PC-3 (cell line): ENCODE measurements around the gene BORCS8. TPM values are rescaled to one million over a fixed set of nuclear protein-coding genes. Genes with fewer than 3 reads are reported as not detected.

Source experiments
- ATAC-seq: fragments of 200-7000 bp; cut with Tn5 transposase; 2 replicates; pipeline ENCODE4 v1.9.1; 2020; ENCODE audit warnings: mild to moderate bottlenecking, moderate library complexity
- BruUV-seq: library from RNA; stranded (reverse); fragments of 400-500 nt; replicated peaks from 2 replicates; lab custom pipeline; 2021; lab: Mats Ljungman, UMichigan
- CTCF ChIA-PET: fragments of 300-600 bp; sonication (Branson Sonifier 250); formaldehyde crosslinking; loops from one replicate; lab custom pipeline; 2022; ENCODE audit warnings: antibody characterized with exemption; lab: Charles Lee
- POLR2A ChIA-PET: fragments of 300-600 bp; sonication (Branson Sonifier 250); formaldehyde crosslinking; loops from one replicate; lab custom pipeline; 2022; ENCODE audit warnings: antibody characterized with exemption; ENCODE audit not compliant: unreplicated experiment; lab: Charles Lee
- DNase-seq: peaks from one replicate; pipeline ENCODE4 v3.0.0-alpha.2; 2015
- H2AFZ ChIP-seq: fragments of 300-600 bp; sonication (generic); 2 replicates; pipeline ENCODE4 v1.6.0; 2016; ENCODE audit warnings: antibody characterized with exemption, low read length
- H3F3A ChIP-seq: fragments of 300-600 bp; sonication (generic); one replicate; pipeline ENCODE4 v1.6.0; 2017; ENCODE audit warnings: antibody characterized with exemption, low read length, control low read depth, mild to moderate bottlenecking; ENCODE audit not compliant: unreplicated experiment
- H3K27ac ChIP-seq: fragments of 300-600 bp; sonication (generic); 2 replicates; pipeline ENCODE4 v1.5.1; 2016; ENCODE audit warnings: mild to moderate bottlenecking, low read length
- H3K27me3 ChIP-seq: fragments of 300-600 bp; sonication (generic); 2 replicates; pipeline ENCODE4 v1.6.1; 2016; ENCODE audit warnings: low read length, mixed read lengths
- H3K36me3 ChIP-seq: fragments of 300-600 bp; sonication (generic); 2 replicates; pipeline ENCODE4 v1.6.1; 2016; ENCODE audit warnings: low read depth, mixed run types, low read length, mixed read lengths
- H3K4me1 ChIP-seq: fragments of 300-600 bp; sonication (generic); 2 replicates; pipeline ENCODE4 v1.5.1; 2016; ENCODE audit warnings: low read length; ENCODE audit not compliant: insufficient read depth
- H3K4me2 ChIP-seq: fragments of 300-600 bp; sonication (generic); 2 replicates; pipeline ENCODE4 v1.6.0; 2016; ENCODE audit warnings: low read length
- H3K4me3 ChIP-seq: fragments of 300-600 bp; sonication (generic); 2 replicates; pipeline ENCODE4 v1.5.1; 2016; ENCODE audit warnings: mild to moderate bottlenecking, low read length, mixed read lengths
- H3K79me2 ChIP-seq: fragments of 300-600 bp; sonication (generic); 2 replicates; pipeline ENCODE4 v1.6.1; 2017; ENCODE audit warnings: low read length, mixed read lengths
- H3K9ac ChIP-seq: fragments of 300-600 bp; sonication (generic); 2 replicates; pipeline ENCODE4 v1.6.0; 2016; ENCODE audit warnings: mild to moderate bottlenecking, low read length
- H3K9me2 ChIP-seq: fragments of 300-600 bp; sonication (generic); replicated peaks from 2 replicates; pipeline ENCODE4 v1.6.1; 2016; ENCODE audit warnings: mixed run types, low read length, mixed read lengths
- H3K9me3 ChIP-seq: fragments of 300-600 bp; sonication (generic); 2 replicates; pipeline ENCODE4 v1.6.1; 2016; ENCODE audit warnings: low read length, mixed read lengths
- H4K20me1 ChIP-seq: fragments of 300-600 bp; sonication (generic); 2 replicates; pipeline ENCODE4 v1.6.1; 2016; ENCODE audit warnings: low read length, mixed read lengths
- EZH2 ChIP-seq: fragments of 300-600 bp; sonication (generic); IDR thresholded peaks from one replicate; pipeline ENCODE4 v1.6.1; 2017; ENCODE audit warnings: antibody characterized with exemption, mild to moderate bottlenecking, low read length; ENCODE audit not compliant: unreplicated experiment
- EZH2phosphoT487 ChIP-seq: fragments of 300-600 bp; sonication (generic); IDR thresholded peaks from 2 replicates; pipeline ENCODE4 v1.6.1; 2018; ENCODE audit warnings: mild to moderate bottlenecking, antibody characterized with exemption, low read length, borderline replicate concordance
- intact Hi-C: fragments of 100-400 bp; cut with micrococcal nuclease; formaldehyde crosslinking; loops from 2 replicates; pipeline ENCODE4 v1.9.0; 2023
- total RNA-seq: library from RNA; depleted of rRNA; stranded (reverse); fragments of >200 nt; gene quantifications from 2 replicates; pipeline ENCODE4 v1.2.3, GENCODE V29; 2014
- TF ChIP-seq, protein P1 (sequence below): fragments of 300-600 bp; sonication (generic); conservative IDR thresholded peaks from 2 replicates; pipeline ENCODE4 v1.5.1; 2017; ENCODE audit warnings: antibody characterized with exemption, low read depth, mild to moderate bottlenecking, low read length

Gene BORCS8
- total RNA-seq, 1 experiment from 2014 or later = 33.1 TPM

DNA sequence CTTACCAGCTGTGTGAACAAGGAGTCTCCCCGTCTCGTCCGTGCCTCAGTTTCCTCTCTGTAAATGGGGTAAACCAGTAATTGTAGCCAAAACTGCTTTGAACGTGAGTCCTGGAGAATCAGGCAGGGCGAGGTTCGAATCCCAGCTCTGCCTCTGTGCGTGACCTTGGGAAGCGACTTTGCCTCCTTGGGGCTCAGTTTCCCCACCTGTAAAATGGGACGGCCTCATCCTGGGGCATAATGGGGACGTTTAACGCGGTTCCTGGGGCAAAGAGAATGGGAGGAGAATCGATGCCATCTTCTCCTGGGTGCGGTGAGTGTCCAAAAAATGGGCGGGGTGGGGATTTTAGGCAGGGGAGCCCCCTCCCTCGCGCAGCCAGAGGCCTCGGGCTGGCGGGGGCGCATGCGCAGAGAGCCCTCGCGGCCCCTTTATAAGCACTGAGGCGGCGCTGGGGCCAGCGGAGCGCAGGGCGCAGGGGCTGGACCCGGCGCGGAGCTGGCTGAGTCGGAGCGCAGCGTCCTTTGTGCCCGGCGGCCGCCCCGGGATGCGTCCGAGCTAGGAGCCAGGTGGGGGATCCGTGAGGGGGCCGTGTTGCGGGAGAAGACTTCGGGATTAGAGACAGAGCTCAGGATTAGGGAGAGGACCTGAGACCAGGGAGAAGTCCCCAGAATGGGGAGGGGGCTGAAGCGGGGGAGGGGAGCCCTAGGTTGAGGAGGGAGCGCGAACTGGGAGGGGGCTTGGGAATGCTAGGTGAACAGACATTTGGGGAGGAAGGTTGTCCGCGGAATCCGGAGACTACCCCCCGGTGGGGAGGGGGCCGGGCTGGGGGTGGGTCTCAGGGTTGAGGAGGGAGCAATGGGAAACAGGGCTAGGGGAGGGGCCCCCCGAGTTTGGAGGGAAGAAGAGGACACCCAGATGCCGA lies 19.8 kb upstream of the BORCS8 start, which contains the start of gene NCAN:
NCAN (plus strand) TSS at position 460 of the 922 bp plus-strand sequence. CDS start 4,996 bp downstream, outside the sequence.
- BruUV-seq = no TSS peak
- no peaks in the 10 kb centered on the region for H3K4me1 ChIP-seq
- no peak within 1 kb of the TSS for H3K27ac ChIP-seq
- H3K79me2 ChIP-seq = no peaks in the 10 kb centered on the region
- ATAC-seq (no peak), DNase-seq (no peak)
- H3K4me2 ChIP-seq = no peak within 1 kb of the TSS
- H4K20me1 ChIP-seq = no peaks in the 10 kb centered on the region
- peaks cover 8% of the 10 kb centered on the region for H3K27me3 ChIP-seq
- no peak within 1 kb of the TSS for H3K9ac ChIP-seq
- H2AFZ ChIP-seq = no peak within 1 kb of the TSS
- no peaks in the 10 kb centered on the region for H3K9me2 ChIP-seq
- H3K36me3 ChIP-seq = no peaks in the 10 kb centered on the region
- TF ChIP-seq EZH2phosphoT487 = no peak
- no peak for TF ChIP-seq EZH2
- TF ChIP-seq, protein P1, sequence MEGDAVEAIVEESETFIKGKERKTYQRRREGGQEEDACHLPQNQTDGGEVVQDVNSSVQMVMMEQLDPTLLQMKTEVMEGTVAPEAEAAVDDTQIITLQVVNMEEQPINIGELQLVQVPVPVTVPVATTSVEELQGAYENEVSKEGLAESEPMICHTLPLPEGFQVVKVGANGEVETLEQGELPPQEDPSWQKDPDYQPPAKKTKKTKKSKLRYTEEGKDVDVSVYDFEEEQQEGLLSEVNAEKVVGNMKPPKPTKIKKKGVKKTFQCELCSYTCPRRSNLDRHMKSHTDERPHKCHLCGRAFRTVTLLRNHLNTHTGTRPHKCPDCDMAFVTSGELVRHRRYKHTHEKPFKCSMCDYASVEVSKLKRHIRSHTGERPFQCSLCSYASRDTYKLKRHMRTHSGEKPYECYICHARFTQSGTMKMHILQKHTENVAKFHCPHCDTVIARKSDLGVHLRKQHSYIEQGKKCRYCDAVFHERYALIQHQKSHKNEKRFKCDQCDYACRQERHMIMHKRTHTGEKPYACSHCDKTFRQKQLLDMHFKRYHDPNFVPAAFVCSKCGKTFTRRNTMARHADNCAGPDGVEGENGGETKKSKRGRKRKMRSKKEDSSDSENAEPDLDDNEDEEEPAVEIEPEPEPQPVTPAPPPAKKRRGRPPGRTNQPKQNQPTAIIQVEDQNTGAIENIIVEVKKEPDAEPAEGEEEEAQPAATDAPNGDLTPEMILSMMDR = no peak
- intact Hi-C loops = no loop called here
- no peaks in the 10 kb centered on the region for H3K9me3 ChIP-seq
- POLR2A ChIA-PET = no interaction called here
- H3K4me3 ChIP-seq = no peak within 1 kb of the TSS
- CTCF ChIA-PET = no interaction called here
- H3F3A ChIP-seq = no peaks in the 10 kb centered on the region

DNA sequence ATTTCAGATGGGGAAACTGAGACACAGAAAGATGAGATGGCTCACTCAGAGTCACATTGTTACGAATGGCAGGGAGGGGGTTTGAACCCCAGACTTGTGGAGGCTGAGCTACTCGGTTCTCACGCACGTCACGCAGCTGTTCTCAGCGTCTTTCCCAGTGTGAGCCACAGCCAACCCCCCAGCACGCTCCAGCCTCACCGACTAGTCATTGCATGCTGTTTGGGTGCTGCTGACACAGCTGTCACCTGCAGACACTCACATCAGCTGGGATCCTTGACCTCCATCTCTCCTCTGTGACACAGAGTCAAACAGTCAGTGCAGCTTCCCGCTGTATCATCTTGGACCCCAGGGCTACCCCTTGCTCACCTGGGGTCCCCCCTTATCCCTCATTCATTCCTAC lies 17.4 kb upstream of the BORCS8 start:
- H3K4me1 ChIP-seq = no peaks in the 10 kb centered on the region
- ATAC-seq (no peak), DNase-seq (no peak)
- intact Hi-C loops = no loop called here
- no peaks in the 10 kb centered on the region for H3K9me3 ChIP-seq
- no peak overlapping the region for H3K9ac ChIP-seq
- TF ChIP-seq EZH2 (no peak), EZH2phosphoT487 (no peak)
- TF ChIP-seq, protein P1 = no peak
- H3K9me2 ChIP-seq = no peaks in the 10 kb centered on the region
- ChIA-PET POLR2A (no interaction called here), CTCF (no interaction called here)
- no peak overlapping the region for H3K4me2 ChIP-seq
- no peaks in the 10 kb centered on the region for H3F3A ChIP-seq
- no TSS peak for BruUV-seq
- no peak overlapping the region for H2AFZ ChIP-seq
- H3K79me2 ChIP-seq = no peaks in the 10 kb centered on the region
- no peaks in the 10 kb centered on the region for H4K20me1 ChIP-seq
- peaks cover 8% of the 10 kb centered on the region for H3K27me3 ChIP-seq
- no peaks in the 10 kb centered on the region for H3K36me3 ChIP-seq
- H3K27ac ChIP-seq = no peak overlapping the region
- H3K4me3 ChIP-seq = no peak overlapping the region
